Measurements from ENCODE around the gene TMEM61. TPM values are rescaled to one million over a fixed set of nuclear protein-coding genes. Genes with fewer than 3 reads are reported as not detected.
"Not testable (repeated sequence)": the region's sequence is repeated elsewhere in the genome, so short reads cannot be mapped to it uniquely, and the experiment has no call there.

Gene TMEM61
- total RNA-seq, 1 experiment from 2014 or later = 0.74 TPM

GRCh38 chr1:54938955-54939354, 41.5 kb upstream of the TMEM61 start:
- DNase-seq (ENCODE audit: low spot score); POLR2A ChIA-PET; H3K27me3 Mint-ChIP-seq (ENCODE audit: low read depth); H3K4me3 Mint-ChIP-seq; H3K27ac Mint-ChIP-seq: not testable (repeated sequence)
- CTCF ChIA-PET = interaction anchor here (0.7 to 16.5 kb wide), 3 partner anchors 16 to 96 kb away, joined by 3 to 632 read pairs (median 3); no protein-coding TSS in a partner anchor
- ATAC-seq = peak; percentile 62
- Mint-ChIP-seq H3K36me3 (peaks cover 18% of the 10 kb centered on the region), H3K4me1 (peaks cover 34% of the 10 kb centered on the region), H3K9me3 (peaks cover 41% of the 10 kb centered on the region)

- peaks cover 10% of the 10 kb centered on the region for H3K36me3 Mint-ChIP-seq
- H3K27me3 Mint-ChIP-seq (ENCODE audit: low read depth) = peaks cover 5% of the 10 kb centered on the region; the same call in 1 of the 2 replicates
- no peak for DNase-seq (ENCODE audit: low spot score)
- peaks cover 35% of the 10 kb centered on the region for H3K9me3 Mint-ChIP-seq
- ATAC-seq = no peak
- ChIA-PET CTCF (interaction anchor here (1.0 to 16.5 kb wide), 5 partner anchors 10 to 78 kb away, joined by 4 to 632 read pairs (median 5); no protein-coding TSS in a partner anchor), POLR2A (no interaction called here)
- H3K4me1 Mint-ChIP-seq = peaks cover 34% of the 10 kb centered on the region
- H3K4me3 Mint-ChIP-seq = no peak overlapping the region
- H3K27ac Mint-ChIP-seq = no peak overlapping the region
- TF ChIP-seq NFE2L1 (CRISPR knock-in tag; IDR thresholded peaks at IDR 0.05) = no peak
- TF ChIP-seq SOX15 (CRISPR knock-in tag; IDR thresholded peaks at IDR 0.05) = no peak
- TF ChIP-seq ETV6 (CRISPR knock-in tag; IDR thresholded peaks at IDR 0.05) = no peak
- TF ChIP-seq ERG (CRISPR knock-in tag; IDR thresholded peaks at IDR 0.05) = no peak
- TF ChIP-seq NFYB (CRISPR knock-in tag; conservative IDR thresholded peaks at IDR 0.05; ENCODE audit: low read depth) = no peak
- no peak for TF ChIP-seq TEAD1 (CRISPR knock-in tag; IDR thresholded peaks at IDR 0.05)
- no peak for TF ChIP-seq NFATC4 (CRISPR knock-in tag; IDR thresholded peaks at IDR 0.05)
- peak; percentile 38; the same call in 1 of the 2 replicates for TF ChIP-seq USF2 (CRISPR knock-in tag; IDR thresholded peaks at IDR 0.05)
- no peak for TF ChIP-seq ZMAT4 (CRISPR knock-in tag; IDR thresholded peaks at IDR 0.05)
- TF ChIP-seq ZNF671 (CRISPR knock-in tag; IDR thresholded peaks at IDR 0.05) = no peak
- TF ChIP-seq USF1 (CRISPR knock-in tag; IDR thresholded peaks at IDR 0.05) = 0 out of 2 replicates have a peak, but pooled peaks have one; percentile 25
- no peak for TF ChIP-seq ZNF425 (CRISPR knock-in tag; conservative IDR thresholded peaks at IDR 0.05)
- no peak for TF ChIP-seq ATF3 (CRISPR knock-in tag; conservative IDR thresholded peaks at IDR 0.05)
- TF ChIP-seq ZNF512 (CRISPR knock-in tag; IDR thresholded peaks at IDR 0.05; ENCODE audit: borderline replicate concordance) = no peak
Measured at GRCh38 chr1:54940042-54940441, 40.4 kb upstream of the TMEM61 start.

GRCh38 chr1:54942976-54943375, 37.5 kb upstream of the TMEM61 start:
- ATAC-seq = no peak
- Mint-ChIP-seq H3K4me3 (no peak overlapping the region), H3K9me3 (peaks cover 30% of the 10 kb centered on the region), H3K27me3 (ENCODE audit: low read depth) (peaks cover 8% of the 10 kb centered on the region), H3K4me1 (peaks cover 21% of the 10 kb centered on the region), H3K36me3 (peaks cover 6% of the 10 kb centered on the region), H3K27ac (no peak overlapping the region)
- POLR2A ChIA-PET = no interaction called here
- no peak for DNase-seq (ENCODE audit: low spot score)
- CTCF ChIA-PET = interaction anchor here (11.2 to 16.5 kb wide), 2 partner anchors 56 to 75 kb away, joined by 373 to 632 read pairs; partner anchors contain the start of gene BSND
- TF ChIP-seq ZNF232 (CRISPR knock-in tag; IDR thresholded peaks at IDR 0.05) (no peak), ELF4 (CRISPR knock-in tag; IDR thresholded peaks at IDR 0.05; ENCODE audit: low read depth) (no peak), E2F1 (CRISPR knock-in tag; IDR thresholded peaks at IDR 0.05) (no peak), PRDM15 (CRISPR knock-in tag; IDR thresholded peaks at IDR 0.05) (no peak), ATF1 (CRISPR knock-in tag; IDR thresholded peaks at IDR 0.05) (no peak), KAT7 (CRISPR knock-in tag; IDR thresholded peaks at IDR 0.05; ENCODE audit: borderline replicate concordance) (no peak)
